GM23338 (cell line): ENCODE results near the gene AMPH. TPM values are rescaled to one million over a fixed set of nuclear protein-coding genes. Genes with fewer than 3 reads are reported as not detected.

Source experiments
- ATAC-seq: fragments of 200-7000 bp; cut with Tn5 transposase; 3 replicates; pipeline ENCODE4 v1.9.1; 2020
- DNase-seq: peaks from one replicate; pipeline ENCODE4 v3.0.0-alpha.2; 2015; ENCODE audit warnings: low spot score
- H2AFZ ChIP-seq: fragments of 200-600 bp; sonication (generic); 2 replicates; pipeline ENCODE4 v1.8.0; 2016; ENCODE audit warnings: antibody characterized with exemption, mild to moderate bottlenecking, moderate library complexity
- H3F3A ChIP-seq: fragments of 200-600 bp; sonication (generic); replicated peaks from 2 replicates; pipeline ENCODE4 v1.8.0; 2017; ENCODE audit warnings: antibody characterized with exemption, mixed run types, low read depth
- H3K27ac ChIP-seq: fragments of 200-600 bp; sonication (generic); 2 replicates; pipeline ENCODE4 v1.6.1; 2016; ENCODE audit warnings: low read depth
- H3K27me3 ChIP-seq: fragments of 200-600 bp; sonication (generic); 2 replicates; pipeline ENCODE4 v1.8.0; 2016; ENCODE audit warnings: mild to moderate bottlenecking, mixed run types, moderate library complexity; ENCODE audit not compliant: insufficient read depth
- H3K36me3 ChIP-seq: fragments of 200-600 bp; sonication (generic); 2 replicates; pipeline ENCODE4 v1.8.0; 2016; ENCODE audit warnings: mild to moderate bottlenecking; ENCODE audit not compliant: insufficient read depth
- H3K4me1 ChIP-seq: fragments of 200-600 bp; sonication (generic); 2 replicates; pipeline ENCODE4 v1.8.0; 2016; ENCODE audit warnings: mild to moderate bottlenecking, moderate library complexity; ENCODE audit not compliant: insufficient read depth
- H3K4me2 ChIP-seq: fragments of 200-600 bp; sonication (generic); 2 replicates; pipeline ENCODE4 v1.7.1; 2017; ENCODE audit warnings: mixed run types
- H3K4me3 ChIP-seq: fragments of 200-600 bp; sonication (generic); 2 replicates; pipeline ENCODE4 v1.6.1; 2016; ENCODE audit warnings: mixed run types
- H3K79me2 ChIP-seq: fragments of 200-600 bp; sonication (generic); replicated peaks from 2 replicates; pipeline ENCODE4 v1.8.0; 2017; ENCODE audit warnings: mild to moderate bottlenecking; ENCODE audit not compliant: insufficient read depth
- H3K9me2 ChIP-seq: fragments of 200-600 bp; sonication (generic); 2 replicates; pipeline ENCODE4 v1.8.0; 2017; ENCODE audit not compliant: insufficient read depth
- H4K20me1 ChIP-seq: fragments of 200-600 bp; sonication (generic); replicated peaks from 2 replicates; pipeline ENCODE4 v1.8.0; 2017; ENCODE audit warnings: mild to moderate bottlenecking; ENCODE audit not compliant: insufficient read depth
- H3K27ac Mint-ChIP-seq: 2 replicates; pipeline ENCODE4 v1.8.0; 2020; ENCODE audit warnings: inconsistent platforms, mild to moderate bottlenecking, moderate library complexity, mixed read lengths
- H3K27me3 Mint-ChIP-seq: 3 replicates; pipeline ENCODE4 v1.8.0; 2022; ENCODE audit warnings: low read depth, mild to moderate bottlenecking, moderate library complexity, mixed read lengths, inconsistent platforms; ENCODE audit not compliant: insufficient read depth, poor library complexity
- H3K36me3 Mint-ChIP-seq: 3 replicates; pipeline ENCODE4 v1.8.0; 2021; ENCODE audit warnings: low read depth, mild to moderate bottlenecking, inconsistent platforms, moderate library complexity, mixed read lengths
- H3K4me1 Mint-ChIP-seq: 3 replicates; pipeline ENCODE4 v1.8.0; 2020; ENCODE audit warnings: mild to moderate bottlenecking, inconsistent platforms, mixed read lengths
- H3K4me3 Mint-ChIP-seq: 3 replicates; pipeline ENCODE4 v1.8.0; 2021; ENCODE audit warnings: moderate library complexity, mild to moderate bottlenecking, inconsistent platforms, mixed read lengths
- H3K9me3 Mint-ChIP-seq: 3 replicates; pipeline ENCODE4 v1.8.0; 2020; ENCODE audit warnings: moderate library complexity, mild to moderate bottlenecking, inconsistent platforms, mixed read lengths
- CREB1 ChIP-seq: fragments of 250-450 bp; sonication (Bioruptor Pico); IDR thresholded peaks from 2 replicates; pipeline ENCODE4 v1.5.0; 2020; ENCODE audit warnings: low read depth, mild to moderate bottlenecking, moderate library complexity
- CTCF ChIP-seq, 2 experiments: fragments of 200-600 bp in 1 of 2; sonication (generic) in 1 of 2; conservative IDR thresholded peaks; 2 replicates each; pipeline versions ENCODE4 v1.5.1 to v1.6.1; 2016 to 2017; ENCODE audit warnings: antibody characterized with exemption in 2 of 2, low read depth in 2 of 2, mild to moderate bottlenecking in 2 of 2, moderate library complexity in 1 of 2
- ETS1 ChIP-seq: IDR thresholded peaks from 2 replicates; pipeline ENCODE4 v1.6.1; 2016; ENCODE audit warnings: antibody characterized with exemption
- EZH2 ChIP-seq: fragments of 200-600 bp; sonication (generic); IDR thresholded peaks from one replicate; pipeline ENCODE4 v1.8.0; 2017; ENCODE audit warnings: antibody characterized with exemption, mild to moderate bottlenecking, low read depth; ENCODE audit not compliant: unreplicated experiment
- EZH2phosphoT487 ChIP-seq: fragments of 200-600 bp; sonication (generic); IDR thresholded peaks from one replicate; pipeline ENCODE4 v1.8.1; 2018; ENCODE audit warnings: antibody characterized with exemption; ENCODE audit not compliant: unreplicated experiment
- JUNB ChIP-seq: IDR thresholded peaks from one replicate; pipeline ENCODE4 v1.6.1; 2016; ENCODE audit warnings: antibody characterized with exemption; ENCODE audit not compliant: unreplicated experiment
- NANOG ChIP-seq: IDR thresholded peaks from 2 replicates; pipeline ENCODE4 v1.6.1; 2016; ENCODE audit warnings: antibody characterized with exemption, borderline replicate concordance
- POLR2AphosphoS5 ChIP-seq: IDR thresholded peaks from 2 replicates; pipeline ENCODE4 v1.6.1; 2016; ENCODE audit warnings: antibody characterized with exemption, low read depth
- REST ChIP-seq: IDR thresholded peaks from one replicate; pipeline ENCODE4 v1.6.1; 2018; ENCODE audit warnings: antibody characterized with exemption; ENCODE audit not compliant: unreplicated experiment
- STAT1 ChIP-seq: IDR thresholded peaks from one replicate; pipeline ENCODE4 v1.6.1; 2016; ENCODE audit warnings: antibody characterized with exemption; ENCODE audit not compliant: unreplicated experiment
- ZNF114 ChIP-seq: fragments of 250-450 bp; sonication (Bioruptor Pico); IDR thresholded peaks from 2 replicates; pipeline ENCODE4 v1.5.0; 2020; ENCODE audit warnings: mild to moderate bottlenecking, moderate library complexity
- ZNF331 ChIP-seq: fragments of 250-450 bp; sonication (Bioruptor Pico); IDR thresholded peaks from 2 replicates; pipeline ENCODE4 v1.5.0; 2020; ENCODE audit warnings: low read depth, mild to moderate bottlenecking, moderate library complexity
- ZNF462 ChIP-seq: fragments of 250-450 bp; sonication (Bioruptor Pico); IDR thresholded peaks from 2 replicates; pipeline ENCODE4 v1.5.0; 2020; ENCODE audit warnings: mild to moderate bottlenecking, moderate library complexity
- polyA plus RNA-seq: library from polyadenylated mRNA; unstranded; fragments of >200 nt; fragmentation: Nextera tagmentation; extraction: Ambion mirVana; gene quantifications from 2 replicates; pipeline ENCODE4 v1.2.1, GENCODE V29; 2016
- total RNA-seq: library from RNA; depleted of rRNA; stranded (reverse); fragments of >200 nt; shearing (Covaris generic); gene quantifications from 2 replicates; pipeline ENCODE4 v1.2.3, GENCODE V29; 2014

The AMPH gene
- total and polyA plus RNA-seq, 2 experiments from 2014 or later, result 4.8 to 10.2 TPM

GRCh38 chr7:38580485-38580884 is 50.7 kb downstream of the AMPH start:
- no peak overlapping the region for H3K4me2 ChIP-seq
- no peak for DNase-seq
- ATAC-seq, result no peak
- H3K4me1 ChIP-seq, result 0 out of 2 replicates have a peak, but pooled peaks cover 2% of the 10 kb centered on the region
- no peak for TF ChIP-seq STAT1
- no peak for TF ChIP-seq CTCF (conservative IDR thresholded peaks at IDR 0.05; ENCODE audit: low read depth in 2 of 2)
- TF ChIP-seq ZNF331 (CRISPR knock-in tag), result no peak
- TF ChIP-seq ZNF462, result no peak
- no peak for TF ChIP-seq NANOG
- no peak for TF ChIP-seq EZH2phosphoT487
- TF ChIP-seq ZNF114 (CRISPR knock-in tag), result no peak
- no peak for TF ChIP-seq JUNB
- TF ChIP-seq REST, result no peak
- TF ChIP-seq ETS1, result no peak
- TF ChIP-seq EZH2, result no peak
- no peak for TF ChIP-seq POLR2AphosphoS5
- no peak for TF ChIP-seq CREB1
- H3K36me3 ChIP-seq, result no peaks in the 10 kb centered on the region
- H3K27me3 ChIP-seq, result no peaks in the 10 kb centered on the region
- H3K4me1 Mint-ChIP-seq, result peaks cover 8% of the 10 kb centered on the region; the same call in 2 of the 3 replicates
- no peaks in the 10 kb centered on the region for H3K27me3 Mint-ChIP-seq
- H3K4me3 Mint-ChIP-seq, result no peak overlapping the region
- peaks cover 10% of the 10 kb centered on the region; the same call in 1 of the 2 replicates for H3K9me2 ChIP-seq
- H3F3A ChIP-seq, result no peaks in the 10 kb centered on the region
- H3K9me3 Mint-ChIP-seq, result peaks cover 5% of the 10 kb centered on the region; the same call in 1 of the 3 replicates
- H4K20me1 ChIP-seq, result no peaks in the 10 kb centered on the region
- H3K79me2 ChIP-seq, result no peaks in the 10 kb centered on the region
- no peak overlapping the region for H2AFZ ChIP-seq
- H3K27ac ChIP-seq, result no peak overlapping the region
- H3K36me3 Mint-ChIP-seq, result peaks cover 3% of the 10 kb centered on the region; the same call in 2 of the 3 replicates
- H3K4me3 ChIP-seq, result no peak overlapping the region
- H3K27ac Mint-ChIP-seq, result no peak overlapping the region
